MCF 10A (cell line): Measurements from ENCODE around the gene FAP. TPM values are rescaled to one million over a fixed set of nuclear protein-coding genes. Genes with fewer than 3 reads are reported as not detected.

ENCODE experiments used
- BruUV-seq: library from RNA; stranded (reverse); fragments of 400-500 nt; replicated peaks from 2 replicates; lab custom pipeline; 2021; lab: Mats Ljungman, UMichigan
- CTCF ChIA-PET: fragments of 300-600 bp; sonication (Branson Sonifier 250); formaldehyde crosslinking; extraction: SDS; loops from one replicate; lab custom pipeline; 2021; ENCODE audit warnings: antibody characterized with exemption, inconsistent platforms; lab: Yijun Ruan, JAX
- POLR2A ChIA-PET: fragments of 300-600, 350-650 bp; sonication (Branson Sonifier 250); formaldehyde crosslinking; extraction: SDS; loops from one replicate; lab custom pipeline; 2020; ENCODE audit warnings: antibody characterized with exemption, inconsistent platforms; lab: Yijun Ruan, JAX
- DNase-seq: peaks from one replicate; pipeline ENCODE4 v3.0.0-alpha.2; 2018; ENCODE audit not compliant: unreplicated experiment
- H3K27ac Mint-ChIP-seq: one replicate; pipeline ENCODE4 v1.8.0; 2022; ENCODE audit warnings: mild to moderate bottlenecking, low read depth, mixed read lengths; ENCODE audit not compliant: unreplicated experiment
- H3K27me3 Mint-ChIP-seq: one replicate; pipeline ENCODE4 v1.8.0; 2022; ENCODE audit warnings: mixed read lengths; ENCODE audit not compliant: insufficient read depth, unreplicated experiment
- H3K36me3 Mint-ChIP-seq: one replicate; pipeline ENCODE4 v1.8.0; 2022; ENCODE audit warnings: mild to moderate bottlenecking, moderate library complexity, mixed read lengths; ENCODE audit not compliant: insufficient read depth, unreplicated experiment
- H3K4me1 Mint-ChIP-seq: one replicate; pipeline ENCODE4 v1.8.0; 2022; ENCODE audit warnings: mixed read lengths; ENCODE audit not compliant: insufficient read depth, unreplicated experiment
- H3K4me3 Mint-ChIP-seq: one replicate; pipeline ENCODE4 v1.8.0; 2022; ENCODE audit warnings: mild to moderate bottlenecking, moderate library complexity, mixed read lengths; ENCODE audit not compliant: unreplicated experiment
- H3K9me3 Mint-ChIP-seq: one replicate; pipeline ENCODE4 v1.8.0; 2022; ENCODE audit warnings: mixed read lengths; ENCODE audit not compliant: unreplicated experiment
- CTCF ChIP-seq: fragments of 200-600 bp; IDR thresholded peaks from one replicate; pipeline ENCODE4 v1.8.0; 2022; ENCODE audit warnings: antibody characterized with exemption, mild to moderate bottlenecking; ENCODE audit not compliant: unreplicated experiment
- intact Hi-C: fragments of 100-400 bp; cut with micrococcal nuclease; formaldehyde crosslinking; loops from 2 replicates; pipeline ENCODE4 v1.14.1; 2022
- total RNA-seq: library from RNA; stranded (reverse); gene quantifications from 2 replicates; pipeline ENCODE4 v1.2.3, GENCODE V29; 2022

Gene FAP
- total RNA-seq, 1 experiment from 2014 or later, result 12.1 TPM

- no peaks in the 10 kb centered on the region for H3K36me3 Mint-ChIP-seq
- no peaks in the 10 kb centered on the region for H3K27me3 Mint-ChIP-seq
- ChIA-PET CTCF (interaction anchor here (1.1 kb wide), 1 partner anchor 33 kb away, joined by 5 read pairs; no protein-coding TSS in a partner anchor), POLR2A (no interaction called here)
- no peak overlapping the region for H3K4me3 Mint-ChIP-seq
- TF ChIP-seq CTCF, result no peak
- no peak for DNase-seq
- H3K9me3 Mint-ChIP-seq, result peaks cover 11% of the 10 kb centered on the region
- BruUV-seq, result no TSS peak
- H3K27ac Mint-ChIP-seq, result no peak overlapping the region
- peaks cover 21% of the 10 kb centered on the region for H3K4me1 Mint-ChIP-seq
- intact Hi-C loops, result no loop called here
Observed at GRCh38 chr2:162254236-162254871, 11.1 kb upstream of the FAP start.

- no TSS peak for BruUV-seq
- Mint-ChIP-seq H3K27ac (no peak overlapping the region), H3K27me3 (no peaks in the 10 kb centered on the region), H3K9me3 (peaks cover 15% of the 10 kb centered on the region), H3K36me3 (no peaks in the 10 kb centered on the region), H3K4me1 (peaks cover 15% of the 10 kb centered on the region), H3K4me3 (no peak overlapping the region)
- ChIA-PET POLR2A (no interaction called here), CTCF (interaction anchor here (0.7 to 2.3 kb wide), 3 partner anchors 32 to 57 kb away, joined by 4 to 8 read pairs (median 5); no protein-coding TSS in a partner anchor)
- intact Hi-C loops, result no loop called here
- no peak for DNase-seq
- TF ChIP-seq CTCF, result no peak
Observed at GRCh38 chr2:162253435-162253834, 10.2 kb upstream of the FAP start.

GRCh38 chr2:162252153-162252552 lies 8.9 kb upstream of the FAP start:
- H3K27me3 Mint-ChIP-seq, result no peaks in the 10 kb centered on the region
- POLR2A ChIA-PET, result interaction anchor here (1.1 kb wide), 1 partner anchor 65 kb away, joined by 4 read pairs; no protein-coding TSS in a partner anchor

More at GRCh38 chr2:162252153-162252552, 8.9 kb upstream of the FAP start:
- no TSS peak for BruUV-seq
- no peak for DNase-seq
- no peak overlapping the region for H3K27ac Mint-ChIP-seq
- intact Hi-C loops, result no loop called here
- H3K36me3 Mint-ChIP-seq, result no peaks in the 10 kb centered on the region
- no peak overlapping the region for H3K4me3 Mint-ChIP-seq
- H3K4me1 Mint-ChIP-seq, result peaks cover 7% of the 10 kb centered on the region
- peaks cover 15% of the 10 kb centered on the region for H3K9me3 Mint-ChIP-seq
- CTCF ChIA-PET, result interaction anchor here (1.9 to 2.3 kb wide), 2 partner anchors 31 to 32 kb away, joined by 5 to 8 read pairs; no protein-coding TSS in a partner anchor
- no peak for TF ChIP-seq CTCF
